Heart left ventricle (tissue), 16 donors: ENCODE results near the gene PALLD. TPM values are rescaled to one million over a fixed set of nuclear protein-coding genes. Genes with fewer than 3 reads are reported as not detected.
"Not testable (repeated sequence)": the region's sequence is repeated elsewhere in the genome, so short reads cannot be mapped to it uniquely, and the experiment has no call there.

Source experiments
- ATAC-seq, 4 donors: fragments of 200-7000 bp; cut with Tn5 transposase; one replicate each; pipeline ENCODE4 v1.9.1; 2020 to 2022; ENCODE audit warnings: moderate library complexity in 4 of 4, mild to moderate bottlenecking in 3 of 4, moderate number of reproducible peaks in 1 of 4
- DNase-seq, 5 donors: peaks; one replicate each; pipeline ENCODE4 v3.0.0-alpha.2; 2020
- H3K27ac ChIP-seq, 12 donors: fragments of 200-600 bp; sonication (generic) in 4 of 12; one replicate each; pipeline versions ENCODE4 v1.5.0 to v1.8.0; 2016 to 2022; ENCODE audit warnings: mild to moderate bottlenecking in 2 of 12
- H3K27me3 ChIP-seq, 9 donors: fragments of 200-600 bp; sonication (generic) in 2 of 9; one replicate each; pipeline versions ENCODE4 v1.5.1 to v1.8.0; 2016 to 2022; ENCODE audit warnings: mild to moderate bottlenecking in 3 of 9
- H3K36me3 ChIP-seq, 9 donors: fragments of 200-600 bp; sonication (generic) in 2 of 9; one replicate each; pipeline versions ENCODE4 v1.5.0 to v1.8.0; 2018 to 2022; ENCODE audit warnings: mild to moderate bottlenecking in 2 of 9
- H3K4me1 ChIP-seq, 12 donors: fragments of 200-600 bp; sonication (generic) in 4 of 12; one replicate each; pipeline versions ENCODE4 v1.5.0 to v1.8.0; 2016 to 2022; ENCODE audit warnings: mild to moderate bottlenecking in 3 of 12
- H3K4me3 ChIP-seq, 12 donors: fragments of 200-600 bp; sonication (generic) in 4 of 12; one replicate each; pipeline versions ENCODE4 v1.5.0 to v1.8.0; 2017 to 2022; ENCODE audit warnings: mild to moderate bottlenecking in 9 of 12, moderate library complexity in 4 of 12
- H3K9me3 ChIP-seq, 12 donors: fragments of 200-600 bp; sonication (generic) in 4 of 12; one replicate each; pipeline versions ENCODE4 v1.5.0 to v1.8.0; 2016 to 2022; ENCODE audit warnings: mild to moderate bottlenecking in 1 of 12
- CTCF ChIP-seq, 12 donors: fragments of 200-600 bp; sonication (generic) in 4 of 12; IDR thresholded peaks; one replicate each; pipeline versions ENCODE4 v1.5.0 to v1.8.0; 2018 to 2022; ENCODE audit warnings: antibody characterized with exemption in 12 of 12, mild to moderate bottlenecking in 5 of 12
- POLR2A ChIP-seq, 2 donors: fragments of 450-650 bp; IDR thresholded peaks; one replicate each; pipeline ENCODE4 v1.6.1; 2017; ENCODE audit warnings: antibody characterized with exemption in 2 of 2, mild to moderate bottlenecking in 2 of 2, moderate library complexity in 2 of 2
- WGBS, 4 donors: extraction: QIAGEN DNeasy Blood & Tissue Kit in 2 of 4; methylation state at CpG; one replicate each; pipeline versions ENCODE4 v1.1.5 to v1.1.7; 2013 to 2018; 5-methylcytosine and 5-hydroxymethylcytosine counted together
- intact Hi-C, 10 donors: fragments of 100-400 bp; cut with DNase I; formaldehyde crosslinking; loops; one replicate each; pipeline versions ENCODE4 v1.11.1 to v1.14.2; 2022
- long read RNA-seq, 3 donors: library from polyadenylated mRNA; unstranded; transcript quantifications; one replicate each; pipeline ENCODE4 v2.0.0, GENCODE V29; 2020 to 2021
- polyA plus RNA-seq, 2 donors: library from polyadenylated mRNA; stranded (reverse); fragments of 200-250 nt; gene quantifications; one replicate each; pipeline ENCODE4 v1.2.3, GENCODE V29; 2013
- total RNA-seq, 9 donors: library from RNA; depleted of rRNA in 2 of 9; stranded (reverse); fragments of >200 nt in 2 of 9; fragmentation: NEBNext Ultra II Directional in 3 of 9; extraction: Animal tissue kit (Norgen Biotek cat#: 25700) in 3 of 9; gene quantifications; one replicate each; pipeline versions ENCODE4 v1.1.0 to v1.2.4, GENCODE V29; 2016 to 2023
- donor health status: ischemic (EF 13 %, LVEDD 7.1; RV severe dilation, severe dysfunction).
- donor health status: healthy with polysubstance abuse.
- donor health status: DM: no; HTN: yes; CAD: no.
- donor health status: DM: no; HTN: no; CAD: no.
- donor health status: ischemic (EF 25% LVEDD 6.9; RV normal size, moderate dysfunction).
- donor health status: ischemic (EF 25% LVEDD 5.7; RV mildly dilated, moderate dysfunction).
- donor health status: healthy.
- donor health status: DM: yes; HTN: yes; CAD: no.
- donor health status: ischemic (EF 35%, LVEDD 5.7; RV mildly dilated, moderate dysfunction).
- donor health status: nonischemic (EF 11% LVEDD 7.7; RV severe dilation, severe dysfunction).
- donor health status: DM: yes; HTN: yes; CAD: no.
- donor health status: PGD.
- donor health status: ischemic (EF 29% LVEDD 5.4; RV normal size, mild dysfunction).
- donor health status: nonischemic (EF 23%, LVEDD 6.1; RV moderate dilation, normal function).

PALLD gene
- total RNA-seq (1,000 to 10,000 TPM in 5 of 9 donors, 100 to 1,000 TPM in 4; 512 to 1,428 (median 1,015) TPM), polyA plus RNA-seq (1,000 to 10,000 TPM in 1 of 2 donors, 100 to 1,000 TPM in 1; 193 to 1,078 TPM)
- long read RNA-seq, donor 1, full-length matches to known transcripts: 9 of 1,346 reads
- long read RNA-seq, donor 1, partial matches to known transcripts: 786 of 1,346 reads
- long read RNA-seq, donor 1, other reads (novel, unspliced or antisense): 551 of 1,346 reads
- long read RNA-seq, donor 2, full-length matches to known transcripts: 11 of 1,900 reads
- long read RNA-seq, donor 2, partial matches to known transcripts: 1,230 of 1,900 reads
- long read RNA-seq, donor 2, other reads (novel, unspliced or antisense): 659 of 1,900 reads
- long read RNA-seq, donor 3, full-length matches to known transcripts: 38 of 1,786 reads
- long read RNA-seq, donor 3, partial matches to known transcripts: 1,025 of 1,786 reads
- long read RNA-seq, donor 3, other reads (novel, unspliced or antisense): 723 of 1,786 reads

DNA sequence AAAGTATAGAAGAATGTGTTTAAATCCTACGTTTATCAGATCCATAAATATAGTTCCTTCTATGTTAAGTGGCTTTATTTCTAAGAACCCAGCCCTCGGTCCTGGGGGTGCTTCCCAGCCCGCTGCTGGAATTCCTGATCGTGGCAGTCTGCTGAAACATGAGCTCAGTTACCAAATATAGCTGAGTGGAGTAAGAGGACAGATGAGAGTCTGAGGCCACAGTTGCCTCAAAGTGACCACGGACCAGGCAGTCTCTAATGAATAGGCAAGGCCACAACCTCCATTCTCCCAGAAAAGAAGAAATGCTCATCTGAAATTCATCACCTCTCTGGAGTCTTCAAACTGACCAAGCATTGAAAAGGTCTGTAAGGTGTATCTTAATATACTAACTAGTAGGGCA is at the start of gene PALLD:
Gene PALLD, plus strand, starts transcription at position 219 of the 400 bp plus-strand sequence.
- Histone ChIP-seq H3K9me3 (no peaks in the 10 kb centered on the region), H3K4me3 (peak within 1 kb of the TSS; percentile 4 to 57 (median 51)), H3K4me1 (peaks cover 0 to 4% (median 0%) of the 10 kb centered on the region in 12 donors), H3K27ac (peak within 1 kb of the TSS; percentile 40 to 92 (median 80)), H3K36me3 (no peaks in the 10 kb centered on the region), H3K27me3 (no peaks in the 10 kb centered on the region)
- no peak for TF ChIP-seq CTCF (IDR thresholded peaks at IDR 0.05)
- TF ChIP-seq POLR2A (IDR thresholded peaks at IDR 0.05): peak; percentile 65 to 77
- WGBS, 4 donors: 23 to 29% (median 25%) methylated on average over 5 of the region's 5 CpGs
- intact Hi-C loops: loop anchor here in 1 of 10 donors (10.0 kb wide), 1 partner anchor 242 kb away; no protein-coding TSS in a partner anchor
- peak in 4 of 5 donors; percentile 42 to 71 (median 62) for DNase-seq
- ATAC-seq: peak; percentile 92 to 97 (median 94)

- intact Hi-C loops, H3K27me3 ChIP-seq, H3K4me3 ChIP-seq, H3K27ac ChIP-seq, H3K9me3 ChIP-seq, DNase-seq, ATAC-seq: not testable (repeated sequence)
- Histone ChIP-seq H3K4me1 (peaks cover 0 to 20% (median 0%) of the 10 kb centered on the region in 12 donors), H3K36me3 (peaks cover 0 to 49% (median 29%) of the 10 kb centered on the region in 9 donors)
- WGBS, 4 donors: 89 to 98% (median 95%) methylated on average over 3 of the region's 3 CpGs
These were observed 47.8 kb upstream of the PALLD start for GRCh38 chr4:168449063-168449462.

- Histone ChIP-seq H3K4me1 (peaks cover 0 to 20% (median 0%) of the 10 kb centered on the region in 12 donors), H3K27me3 (no peaks in the 10 kb centered on the region), H3K27ac (peak overlapping the region in 1 of 12 donors; percentile 0), H3K36me3 (peaks cover 0 to 58% (median 29%) of the 10 kb centered on the region in 9 donors), H3K9me3 (no peaks in the 10 kb centered on the region), H3K4me3 (no peak overlapping the region)
- DNase-seq (peak in 2 of 5 donors; percentile 30 to 47), ATAC-seq (peak; percentile 37 to 56 (median 49))
- TF ChIP-seq CTCF (IDR thresholded peaks at IDR 0.05): no peak
- intact Hi-C loops: no loop called here
- 74 to 85% (median 76%) methylated on average over 5 of the region's 5 CpGs for WGBS, 4 donors
These were observed 47.0 kb upstream of the PALLD start for GRCh38 chr4:168449719-168450452.

GRCh38 chr4:168451331-168451730 is 45.5 kb upstream of the PALLD start:
- WGBS, 4 donors: 85 to 92% (median 86%) methylated on average over 2 of the region's 2 CpGs
- TF ChIP-seq POLR2A (IDR thresholded peaks at IDR 0.05) (no peak), CTCF (IDR thresholded peaks at IDR 0.05) (no peak)
- intact Hi-C loops: no loop called here

More at GRCh38 chr4:168451331-168451730, 45.5 kb upstream of the PALLD start:
- Histone ChIP-seq H3K27me3 (no peaks in the 10 kb centered on the region), H3K36me3 (peaks cover 0 to 69% (median 37%) of the 10 kb centered on the region in 9 donors), H3K9me3 (no peaks in the 10 kb centered on the region), H3K4me1 (peaks cover 0 to 20% (median 0%) of the 10 kb centered on the region in 12 donors), H3K27ac (peak overlapping the region in 1 of 12 donors; percentile 56), H3K4me3 (no peak overlapping the region)
- DNase-seq: no peak
- peak in 1 of 4 donors; percentile 52 for ATAC-seq
